Measurements from ENCODE around the gene UBA52.

DNA sequence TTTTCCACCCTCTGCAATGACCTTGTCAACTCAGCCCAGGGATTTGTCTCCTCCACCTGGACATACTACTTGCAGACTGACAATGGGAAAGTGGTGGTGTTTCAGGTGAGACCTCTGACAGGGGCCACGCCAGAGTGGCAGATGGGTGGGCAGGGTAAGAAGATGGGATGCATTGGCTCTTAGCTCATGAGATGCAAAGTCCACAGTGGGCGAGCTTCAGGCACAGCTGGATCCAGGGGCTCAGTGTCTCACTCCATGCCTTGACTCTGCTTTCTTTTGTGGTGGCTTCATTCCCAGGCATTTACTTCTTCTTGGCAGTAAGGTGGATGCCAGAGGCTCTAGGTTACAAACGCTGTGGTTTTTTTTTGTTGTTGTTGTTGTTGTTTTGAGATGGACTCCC, 44.4 kb downstream of the UBA52 start:
- TF ChIP-seq, protein P1, sequence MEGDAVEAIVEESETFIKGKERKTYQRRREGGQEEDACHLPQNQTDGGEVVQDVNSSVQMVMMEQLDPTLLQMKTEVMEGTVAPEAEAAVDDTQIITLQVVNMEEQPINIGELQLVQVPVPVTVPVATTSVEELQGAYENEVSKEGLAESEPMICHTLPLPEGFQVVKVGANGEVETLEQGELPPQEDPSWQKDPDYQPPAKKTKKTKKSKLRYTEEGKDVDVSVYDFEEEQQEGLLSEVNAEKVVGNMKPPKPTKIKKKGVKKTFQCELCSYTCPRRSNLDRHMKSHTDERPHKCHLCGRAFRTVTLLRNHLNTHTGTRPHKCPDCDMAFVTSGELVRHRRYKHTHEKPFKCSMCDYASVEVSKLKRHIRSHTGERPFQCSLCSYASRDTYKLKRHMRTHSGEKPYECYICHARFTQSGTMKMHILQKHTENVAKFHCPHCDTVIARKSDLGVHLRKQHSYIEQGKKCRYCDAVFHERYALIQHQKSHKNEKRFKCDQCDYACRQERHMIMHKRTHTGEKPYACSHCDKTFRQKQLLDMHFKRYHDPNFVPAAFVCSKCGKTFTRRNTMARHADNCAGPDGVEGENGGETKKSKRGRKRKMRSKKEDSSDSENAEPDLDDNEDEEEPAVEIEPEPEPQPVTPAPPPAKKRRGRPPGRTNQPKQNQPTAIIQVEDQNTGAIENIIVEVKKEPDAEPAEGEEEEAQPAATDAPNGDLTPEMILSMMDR (IDR thresholded peaks at IDR 0.05; ENCODE audit: poor library complexity), result no peak
- TF ChIP-seq EZH2phosphoT487 (IDR thresholded peaks at IDR 0.05; ENCODE audit: low read depth, severe bottlenecking, unreplicated experiment) (no peak), EZH2 (IDR thresholded peaks at IDR 0.05; ENCODE audit: borderline replicate concordance) (no peak)

Data from hepatocyte (in vitro differentiated cells).